Stimulated activated effector memory CD8-positive, alpha-beta T cell treated with anti-CD3 and anti-CD28 coated beads, Interleukin-12 subunit alpha, Interleukin-12 subunit beta, amount 100 ng/mL, for 72 hours (primary cell): ENCODE measurements around the gene ABHD16B.

Experiments used
- ATAC-seq: fragments of 150-1000 bp; cut with Tn5 transposase; 2 replicates; pipeline ENCODE4 v1.10.0; 2021
- DNase-seq, 2 donors: peaks; one replicate each; pipeline ENCODE4 v3.0.0; 2021 to 2022; ENCODE audit warnings: low spot score in 2 of 2
- H3K27ac Mint-ChIP-seq: one replicate; pipeline ENCODE4 v1.8.0; 2022; ENCODE audit warnings: mild to moderate bottlenecking, mixed read lengths
- H3K36me3 Mint-ChIP-seq: one replicate; pipeline ENCODE4 v1.8.0; 2022; ENCODE audit warnings: mild to moderate bottlenecking, mixed read lengths
- H3K4me1 Mint-ChIP-seq: one replicate; pipeline ENCODE4 v1.8.0; 2022; ENCODE audit warnings: mixed read lengths
- H3K4me3 Mint-ChIP-seq: one replicate; pipeline ENCODE4 v1.8.0; 2022; ENCODE audit warnings: mild to moderate bottlenecking, mixed read lengths
- H3K9me3 Mint-ChIP-seq: one replicate; pipeline ENCODE4 v1.8.0; 2022; ENCODE audit warnings: mixed read lengths

ABHD16B gene

DNA sequence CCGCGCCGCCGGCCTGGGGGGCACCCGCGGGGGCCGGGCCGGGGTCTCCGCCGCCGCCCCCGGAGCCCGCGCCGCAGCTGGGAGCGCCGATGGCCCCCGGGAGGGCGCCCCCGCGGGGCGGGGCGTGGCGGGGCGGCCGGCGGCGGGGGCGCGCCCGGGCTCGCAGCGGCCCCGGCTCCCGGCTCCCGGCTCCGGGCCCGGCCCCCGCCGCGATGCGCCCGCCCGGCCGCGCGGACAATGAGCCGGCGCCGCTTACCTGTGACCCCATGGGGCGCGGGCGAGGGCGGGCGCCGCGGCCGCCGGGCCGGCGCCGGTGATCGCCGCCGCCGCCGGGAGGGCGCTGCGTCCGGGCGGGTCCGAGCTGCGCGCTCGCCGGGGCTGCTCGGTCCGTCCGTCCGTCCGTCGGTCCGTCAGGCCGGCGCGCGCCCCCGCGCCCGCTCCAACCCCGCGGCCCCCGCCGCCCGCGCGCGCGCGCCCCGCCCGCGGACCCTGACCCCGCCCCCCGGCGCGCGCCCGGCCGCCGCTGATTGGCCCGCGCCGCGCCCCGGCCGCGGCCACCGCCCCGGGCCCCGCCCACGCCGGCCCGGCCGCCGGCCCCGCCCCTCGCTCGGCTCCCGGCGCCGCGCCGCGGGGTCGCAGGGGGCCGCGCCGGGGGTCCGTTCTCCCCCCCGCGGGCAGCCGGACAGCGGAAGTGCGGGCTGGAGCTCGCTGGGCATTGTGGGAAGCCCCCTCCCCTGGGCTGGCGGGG is 30.3 kb upstream of the ABHD16B start, which contains the start of gene ZBTB46:
TSS of gene ZBTB46 (minus strand) at position 424 of the 748 bp plus-strand sequence. CDS start 40,507 bp downstream, outside the sequence.
- DNase-seq: no peak
- Mint-ChIP-seq H3K36me3 (peaks cover 5% of the 10 kb centered on the region), H3K9me3 (no peaks in the 10 kb centered on the region)

GRCh38 chr20:63831646-63831992 is 29.7 kb upstream of the ABHD16B start:
- Mint-ChIP-seq H3K27ac (no peak overlapping the region), H3K36me3 (peaks cover 5% of the 10 kb centered on the region), H3K9me3 (no peaks in the 10 kb centered on the region), H3K4me1 (peaks cover 15% of the 10 kb centered on the region), H3K4me3 (no peak overlapping the region)
- peak; percentile 2 for ATAC-seq
- DNase-seq: no peak

More for the DNA sequence above, 30.3 kb upstream of the ABHD16B start, which contains the start of gene ZBTB46:
- H3K27ac Mint-ChIP-seq: peak within 1 kb of the TSS; percentile 35
- ATAC-seq: peak; percentile 65
- H3K4me1 Mint-ChIP-seq: peaks cover 18% of the 10 kb centered on the region
- H3K4me3 Mint-ChIP-seq: peak within 1 kb of the TSS; percentile 79

GRCh38 chr20:63831993-63832686 is 29.2 kb upstream of the ABHD16B start:
- no peaks in the 10 kb centered on the region for H3K9me3 Mint-ChIP-seq
- peaks cover 5% of the 10 kb centered on the region for H3K36me3 Mint-ChIP-seq
- peak overlapping the region; percentile 51 for H3K4me3 Mint-ChIP-seq
- no peak for ATAC-seq
- no peak for DNase-seq
- H3K4me1 Mint-ChIP-seq: peaks cover 15% of the 10 kb centered on the region
- no peak overlapping the region for H3K27ac Mint-ChIP-seq

GRCh38 chr20:63833776-63834490 is 27.4 kb upstream of the ABHD16B start:
- no peak for ATAC-seq
- no peak overlapping the region for H3K27ac Mint-ChIP-seq
- no peak overlapping the region for H3K4me3 Mint-ChIP-seq
- peaks cover 14% of the 10 kb centered on the region for H3K4me1 Mint-ChIP-seq
- H3K36me3 Mint-ChIP-seq: peaks cover 5% of the 10 kb centered on the region
- no peak for DNase-seq
- H3K9me3 Mint-ChIP-seq: no peaks in the 10 kb centered on the region

DNA sequence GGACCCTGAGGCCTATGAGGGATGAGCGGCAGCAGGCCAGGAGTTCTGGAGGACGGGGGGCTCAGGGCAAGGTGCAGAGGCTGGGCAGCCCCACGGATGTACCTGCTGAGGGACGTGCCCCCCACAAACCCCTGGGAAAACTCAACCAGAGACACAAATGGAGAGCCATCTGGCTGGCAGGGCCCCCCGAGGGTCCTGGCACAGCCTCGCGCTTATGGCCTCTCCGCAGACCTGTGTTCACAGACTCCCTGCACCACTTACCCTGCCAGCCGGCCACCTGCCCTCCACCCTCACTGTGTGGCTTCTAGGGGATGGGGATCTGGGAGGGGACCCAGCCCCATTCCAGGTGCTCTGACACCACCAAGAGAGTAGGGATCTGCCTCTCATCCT is 26.8 kb upstream of the ABHD16B start:
- H3K36me3 Mint-ChIP-seq: peaks cover 5% of the 10 kb centered on the region
- no peaks in the 10 kb centered on the region for H3K9me3 Mint-ChIP-seq
- peaks cover 8% of the 10 kb centered on the region for H3K4me1 Mint-ChIP-seq
- H3K27ac Mint-ChIP-seq: no peak overlapping the region
- DNase-seq: no peak
- no peak for ATAC-seq
- no peak overlapping the region for H3K4me3 Mint-ChIP-seq

GRCh38 chr20:63835021-63835858 is 26.1 kb upstream of the ABHD16B start:
- H3K9me3 Mint-ChIP-seq: no peaks in the 10 kb centered on the region
- peaks cover under 1% of the 10 kb centered on the region for H3K4me1 Mint-ChIP-seq
- no peak overlapping the region for H3K4me3 Mint-ChIP-seq
- no peak for ATAC-seq
- H3K36me3 Mint-ChIP-seq: no peaks in the 10 kb centered on the region
- no peak for DNase-seq
- H3K27ac Mint-ChIP-seq: no peak overlapping the region

- no peaks in the 10 kb centered on the region for H3K4me1 Mint-ChIP-seq
- H3K36me3 Mint-ChIP-seq: no peaks in the 10 kb centered on the region
- H3K27ac Mint-ChIP-seq: no peak overlapping the region
- H3K9me3 Mint-ChIP-seq: no peaks in the 10 kb centered on the region
- ATAC-seq (no peak), DNase-seq (no peak)
- H3K4me3 Mint-ChIP-seq: no peak overlapping the region
Observed at GRCh38 chr20:63836458-63837344, 24.6 kb upstream of the ABHD16B start.

- peak; percentile 4 for ATAC-seq
- H3K27ac Mint-ChIP-seq: no peak overlapping the region
- H3K4me1 Mint-ChIP-seq: no peaks in the 10 kb centered on the region
- DNase-seq: no peak
- no peaks in the 10 kb centered on the region for H3K9me3 Mint-ChIP-seq
- no peak overlapping the region for H3K4me3 Mint-ChIP-seq
- H3K36me3 Mint-ChIP-seq: no peaks in the 10 kb centered on the region
Observed at GRCh38 chr20:63837479-63837878, 23.8 kb upstream of the ABHD16B start.

DNA sequence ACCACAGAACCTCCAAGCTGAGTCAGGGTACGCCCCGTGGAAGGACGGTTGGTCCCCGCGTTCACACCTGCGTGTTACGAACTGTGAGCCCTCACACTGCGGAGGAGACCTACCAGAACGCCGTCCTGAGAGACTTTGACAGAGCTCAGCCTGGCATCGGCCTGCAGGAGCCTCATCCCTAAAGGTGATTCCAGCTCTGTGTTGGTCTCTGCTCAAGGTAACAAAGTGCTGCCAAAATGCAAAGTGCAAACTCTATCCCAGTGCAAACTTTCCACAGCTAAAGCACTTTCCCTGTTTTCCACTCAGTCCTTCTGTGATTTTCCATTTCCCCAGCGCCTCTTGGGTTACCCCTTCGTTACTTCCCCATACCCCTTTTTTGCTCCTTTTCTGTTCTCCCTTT is 21.7 kb upstream of the ABHD16B start:
- no peak overlapping the region for H3K4me3 Mint-ChIP-seq
- H3K27ac Mint-ChIP-seq: no peak overlapping the region
- H3K9me3 Mint-ChIP-seq: no peaks in the 10 kb centered on the region
- no peaks in the 10 kb centered on the region for H3K4me1 Mint-ChIP-seq
- ATAC-seq: no peak
- no peak for DNase-seq
- no peaks in the 10 kb centered on the region for H3K36me3 Mint-ChIP-seq

DNA sequence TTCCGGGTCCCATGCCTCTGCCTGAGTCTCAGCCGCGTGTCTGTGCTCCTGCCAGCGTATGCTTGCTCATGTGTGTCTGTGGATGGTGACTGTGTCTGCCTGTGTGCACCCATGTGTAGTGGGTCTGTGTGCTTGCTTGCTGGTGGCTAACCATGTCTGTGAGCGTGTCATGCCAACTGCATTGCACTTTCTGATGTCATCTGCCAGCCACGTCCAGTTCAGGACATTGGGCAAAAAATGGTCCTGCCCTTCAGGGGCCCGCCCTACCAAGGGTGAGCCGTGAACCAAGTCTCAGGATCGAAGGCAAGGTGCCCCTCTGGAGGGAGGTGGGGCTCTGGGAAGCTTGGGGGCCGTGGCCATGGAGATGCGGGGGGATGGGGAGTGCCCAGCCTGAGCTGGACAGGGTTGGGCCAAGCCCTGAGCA is 20.9 kb upstream of the ABHD16B start:
- Mint-ChIP-seq H3K4me3 (no peak overlapping the region), H3K4me1 (no peaks in the 10 kb centered on the region), H3K9me3 (no peaks in the 10 kb centered on the region), H3K36me3 (no peaks in the 10 kb centered on the region), H3K27ac (no peak overlapping the region)
- no peak for DNase-seq
- no peak for ATAC-seq

DNA sequence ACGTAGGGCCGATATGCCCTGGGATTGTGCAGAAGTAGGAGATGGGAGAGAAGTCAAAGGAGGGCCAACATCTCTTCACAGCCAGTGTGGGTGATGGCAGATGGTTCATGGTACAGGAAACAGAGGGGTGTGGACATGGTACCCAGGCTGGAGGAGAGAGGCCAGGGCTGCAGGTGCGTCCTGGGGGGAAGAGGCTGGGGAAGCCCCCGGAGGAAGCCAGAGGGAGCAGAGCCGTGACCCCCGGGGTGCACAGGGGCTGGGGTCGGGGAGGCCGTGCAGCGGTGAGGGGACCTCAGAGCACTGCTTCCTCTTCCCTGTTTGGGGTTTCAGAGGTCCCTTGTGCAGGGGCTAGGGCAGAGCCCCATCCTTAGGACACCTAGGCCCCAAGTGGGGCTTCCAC is 19.0 kb upstream of the ABHD16B start:
- no peaks in the 10 kb centered on the region for H3K9me3 Mint-ChIP-seq
- no peaks in the 10 kb centered on the region for H3K36me3 Mint-ChIP-seq
- DNase-seq (no peak), ATAC-seq (no peak)
- no peaks in the 10 kb centered on the region for H3K4me1 Mint-ChIP-seq
- H3K4me3 Mint-ChIP-seq: no peak overlapping the region
- H3K27ac Mint-ChIP-seq: no peak overlapping the region

- H3K4me3 Mint-ChIP-seq: no peak overlapping the region
- no peak for DNase-seq
- no peaks in the 10 kb centered on the region for H3K9me3 Mint-ChIP-seq
- H3K27ac Mint-ChIP-seq: no peak overlapping the region
- no peaks in the 10 kb centered on the region for H3K4me1 Mint-ChIP-seq
- no peak for ATAC-seq
- H3K36me3 Mint-ChIP-seq: no peaks in the 10 kb centered on the region
Observed at GRCh38 chr20:63843222-63843621, 18.1 kb upstream of the ABHD16B start.

DNA sequence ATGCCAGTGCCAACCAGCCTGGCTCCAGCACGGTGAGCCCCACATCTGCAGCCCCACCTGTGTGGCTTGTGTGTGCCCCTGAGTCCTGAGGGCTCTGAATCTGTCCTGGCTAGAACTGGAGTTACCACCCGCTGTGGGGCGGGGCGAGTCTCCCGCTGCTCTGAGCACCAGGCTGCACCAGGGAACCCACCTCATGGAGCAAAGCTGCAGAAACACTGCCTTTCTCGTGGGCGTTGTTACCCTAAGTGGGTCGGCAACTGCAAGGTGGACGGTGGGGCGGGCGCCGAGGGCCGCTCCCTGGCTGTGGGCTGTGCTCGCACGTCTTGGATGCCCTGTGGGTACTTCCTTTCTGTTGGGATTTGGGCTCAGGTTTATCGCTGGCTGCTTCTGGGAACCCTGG is 17.5 kb upstream of the ABHD16B start:
- no peaks in the 10 kb centered on the region for H3K9me3 Mint-ChIP-seq
- H3K36me3 Mint-ChIP-seq: no peaks in the 10 kb centered on the region
- no peaks in the 10 kb centered on the region for H3K4me1 Mint-ChIP-seq
- no peak overlapping the region for H3K27ac Mint-ChIP-seq
- ATAC-seq: no peak
- H3K4me3 Mint-ChIP-seq: no peak overlapping the region
- no peak for DNase-seq

GRCh38 chr20:63844511-63844991 is 16.7 kb upstream of the ABHD16B start:
- no peak for DNase-seq
- Mint-ChIP-seq H3K9me3 (no peaks in the 10 kb centered on the region), H3K4me1 (no peaks in the 10 kb centered on the region), H3K27ac (no peak overlapping the region), H3K4me3 (no peak overlapping the region), H3K36me3 (no peaks in the 10 kb centered on the region)
- no peak for ATAC-seq
